Retinal pigment epithelial cell (primary cell): Measurements from ENCODE around the gene PRDM16.

ENCODE experiments used
- DNase-seq: peaks from one replicate; pipeline ENCODE4 v3.0.0-alpha.2; 2010; ENCODE audit warnings: low read depth
- H3K4me3 ChIP-seq: 2 replicates; pipeline ENCODE4 v1.5.1; 2011; ENCODE audit warnings: mild to moderate bottlenecking, low read length, control low read depth, moderate library complexity
- CTCF ChIP-seq: conservative IDR thresholded peaks from 2 replicates; pipeline ENCODE4 v1.5.1; 2011; ENCODE audit warnings: low read depth, low read length, control low read depth, inconsistent platforms

Gene PRDM16

GRCh38 chr1:3022976-3023375, 46.0 kb upstream of the PRDM16 start:
- DNase-seq: no peak

GRCh38 chr1:3024019-3024418, 45.0 kb upstream of the PRDM16 start:
- TF ChIP-seq CTCF: peak; percentile 38
- no peak for DNase-seq

More at GRCh38 chr1:3022976-3023375, 46.0 kb upstream of the PRDM16 start:
- TF ChIP-seq CTCF: no peak
- no peak overlapping the region for H3K4me3 ChIP-seq

GRCh38 chr1:3024588-3024987, 44.4 kb upstream of the PRDM16 start:
- no peak for DNase-seq

More at GRCh38 chr1:3024019-3024418, 45.0 kb upstream of the PRDM16 start:
- no peak overlapping the region for H3K4me3 ChIP-seq

GRCh38 chr1:3026124-3026523, 42.9 kb upstream of the PRDM16 start:
- DNase-seq: no peak

More at GRCh38 chr1:3024588-3024987, 44.4 kb upstream of the PRDM16 start:
- no peak overlapping the region for H3K4me3 ChIP-seq
- no peak for TF ChIP-seq CTCF

GRCh38 chr1:3026581-3027391, 42.2 kb upstream of the PRDM16 start:
- TF ChIP-seq CTCF: no peak
- no peak overlapping the region for H3K4me3 ChIP-seq
- no peak for DNase-seq

More at GRCh38 chr1:3026124-3026523, 42.9 kb upstream of the PRDM16 start:
- TF ChIP-seq CTCF: no peak
- H3K4me3 ChIP-seq: no peak overlapping the region

- no peak overlapping the region for H3K4me3 ChIP-seq
- DNase-seq: no peak
- no peak for TF ChIP-seq CTCF
These were observed 41.2 kb upstream of the PRDM16 start for GRCh38 chr1:3027611-3028371.
